HG02981 (cell line): ENCODE measurements around the gene VAV1.

Source experiments
- ATAC-seq: cut with Tn5 transposase; IDR thresholded peaks from one replicate; pipeline ENCODE4 v1.9.1; 2021; ENCODE audit warnings: mild to moderate bottlenecking, moderate library complexity; ENCODE audit not compliant: unreplicated experiment

Gene VAV1, protein sequence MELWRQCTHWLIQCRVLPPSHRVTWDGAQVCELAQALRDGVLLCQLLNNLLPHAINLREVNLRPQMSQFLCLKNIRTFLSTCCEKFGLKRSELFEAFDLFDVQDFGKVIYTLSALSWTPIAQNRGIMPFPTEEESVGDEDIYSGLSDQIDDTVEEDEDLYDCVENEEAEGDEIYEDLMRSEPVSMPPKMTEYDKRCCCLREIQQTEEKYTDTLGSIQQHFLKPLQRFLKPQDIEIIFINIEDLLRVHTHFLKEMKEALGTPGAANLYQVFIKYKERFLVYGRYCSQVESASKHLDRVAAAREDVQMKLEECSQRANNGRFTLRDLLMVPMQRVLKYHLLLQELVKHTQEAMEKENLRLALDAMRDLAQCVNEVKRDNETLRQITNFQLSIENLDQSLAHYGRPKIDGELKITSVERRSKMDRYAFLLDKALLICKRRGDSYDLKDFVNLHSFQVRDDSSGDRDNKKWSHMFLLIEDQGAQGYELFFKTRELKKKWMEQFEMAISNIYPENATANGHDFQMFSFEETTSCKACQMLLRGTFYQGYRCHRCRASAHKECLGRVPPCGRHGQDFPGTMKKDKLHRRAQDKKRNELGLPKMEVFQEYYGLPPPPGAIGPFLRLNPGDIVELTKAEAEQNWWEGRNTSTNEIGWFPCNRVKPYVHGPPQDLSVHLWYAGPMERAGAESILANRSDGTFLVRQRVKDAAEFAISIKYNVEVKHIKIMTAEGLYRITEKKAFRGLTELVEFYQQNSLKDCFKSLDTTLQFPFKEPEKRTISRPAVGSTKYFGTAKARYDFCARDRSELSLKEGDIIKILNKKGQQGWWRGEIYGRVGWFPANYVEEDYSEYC

DNA sequence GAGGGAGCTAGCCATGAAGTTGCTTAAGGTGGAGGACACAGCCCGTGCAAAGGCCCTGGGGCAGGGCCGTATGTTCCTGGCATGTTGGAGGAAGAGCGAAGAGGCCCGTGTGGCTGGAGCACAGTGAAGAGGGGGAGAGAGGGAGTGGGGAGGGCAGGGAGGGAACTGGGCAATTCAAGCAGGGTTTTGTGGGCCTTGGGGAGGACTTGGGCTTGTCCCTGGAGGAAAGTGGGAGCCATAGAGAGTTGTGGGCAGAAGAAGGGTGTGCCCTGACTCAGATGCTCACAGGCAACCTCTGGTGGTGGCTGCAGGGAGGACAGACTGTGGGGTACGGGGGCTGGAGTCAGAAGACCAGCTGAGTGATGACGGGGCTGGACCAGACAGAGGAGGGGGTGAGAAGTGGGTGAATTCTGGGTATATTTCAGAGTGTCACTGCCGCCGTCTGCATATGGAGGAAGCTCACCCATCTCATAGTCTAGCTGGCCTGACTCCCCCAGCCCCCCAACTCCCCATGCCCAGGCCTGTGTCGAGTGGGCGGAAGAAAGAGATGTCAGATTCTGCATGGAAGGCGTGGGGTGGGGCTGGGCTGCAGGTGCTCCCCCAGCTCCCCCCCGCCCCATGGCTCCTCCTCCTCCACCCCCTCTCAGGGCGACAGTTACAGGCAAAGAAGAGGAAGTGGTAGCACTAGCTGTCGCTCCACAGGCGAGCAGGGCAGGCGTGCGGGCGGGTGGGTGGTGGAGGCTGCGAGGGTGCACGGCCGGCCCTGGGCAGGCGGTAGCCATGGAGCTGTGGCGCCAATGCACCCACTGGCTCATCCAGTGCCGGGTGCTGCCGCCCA, at the start of gene VAV1:
Gene VAV1, plus strand, starts transcription at position 681 of the 838 bp plus-strand sequence. Its CDS starts 100 bp downstream, at position 781.
- ATAC-seq = no peak

DNA sequence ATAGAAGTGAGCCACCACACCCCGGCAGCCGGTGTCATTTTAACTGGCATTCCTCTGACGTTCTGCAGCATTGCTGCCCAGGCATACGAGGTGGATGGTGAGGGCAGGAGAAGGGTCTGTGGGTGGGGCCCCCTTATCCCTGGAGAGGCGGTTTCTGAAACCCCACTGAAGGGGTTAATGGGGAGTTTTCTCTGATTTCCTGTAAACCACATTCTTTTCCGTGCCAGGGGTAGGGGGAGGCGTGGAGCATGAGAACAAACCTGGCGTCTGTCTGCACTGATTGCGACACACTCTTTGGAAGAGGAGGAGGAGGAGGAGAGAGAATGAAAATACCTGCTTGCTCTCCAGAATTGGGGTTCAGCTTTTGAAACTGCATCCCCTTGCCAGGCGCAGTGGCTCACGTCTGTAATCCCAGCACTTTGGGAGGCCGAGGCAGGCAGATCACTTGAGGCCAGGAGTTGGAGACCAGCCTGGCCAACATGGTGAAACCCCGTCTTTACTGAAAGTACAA, 49.3 kb upstream of the VAV1 start:
- ATAC-seq = no peak

DNA sequence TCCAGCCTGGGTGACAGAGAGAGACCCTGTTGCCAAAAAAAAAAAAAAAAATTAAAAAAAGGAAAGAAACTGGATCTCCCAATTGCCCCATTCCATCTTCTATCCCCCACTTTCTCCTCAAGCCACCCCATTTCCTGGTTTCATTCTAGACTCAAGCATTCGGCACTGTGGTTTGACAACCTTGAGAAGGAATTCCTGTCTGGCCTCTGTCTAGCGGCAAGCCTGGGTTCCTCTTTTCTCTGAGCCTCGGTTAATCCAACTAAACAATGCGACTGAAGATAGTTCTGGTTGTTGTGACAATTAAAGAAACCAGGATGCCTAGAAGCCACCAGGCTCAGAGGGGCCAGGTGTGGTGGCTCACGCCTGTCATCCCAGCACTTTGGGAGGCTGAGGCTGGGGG, 48.8 kb upstream of the VAV1 start:
- no peak for ATAC-seq

DNA sequence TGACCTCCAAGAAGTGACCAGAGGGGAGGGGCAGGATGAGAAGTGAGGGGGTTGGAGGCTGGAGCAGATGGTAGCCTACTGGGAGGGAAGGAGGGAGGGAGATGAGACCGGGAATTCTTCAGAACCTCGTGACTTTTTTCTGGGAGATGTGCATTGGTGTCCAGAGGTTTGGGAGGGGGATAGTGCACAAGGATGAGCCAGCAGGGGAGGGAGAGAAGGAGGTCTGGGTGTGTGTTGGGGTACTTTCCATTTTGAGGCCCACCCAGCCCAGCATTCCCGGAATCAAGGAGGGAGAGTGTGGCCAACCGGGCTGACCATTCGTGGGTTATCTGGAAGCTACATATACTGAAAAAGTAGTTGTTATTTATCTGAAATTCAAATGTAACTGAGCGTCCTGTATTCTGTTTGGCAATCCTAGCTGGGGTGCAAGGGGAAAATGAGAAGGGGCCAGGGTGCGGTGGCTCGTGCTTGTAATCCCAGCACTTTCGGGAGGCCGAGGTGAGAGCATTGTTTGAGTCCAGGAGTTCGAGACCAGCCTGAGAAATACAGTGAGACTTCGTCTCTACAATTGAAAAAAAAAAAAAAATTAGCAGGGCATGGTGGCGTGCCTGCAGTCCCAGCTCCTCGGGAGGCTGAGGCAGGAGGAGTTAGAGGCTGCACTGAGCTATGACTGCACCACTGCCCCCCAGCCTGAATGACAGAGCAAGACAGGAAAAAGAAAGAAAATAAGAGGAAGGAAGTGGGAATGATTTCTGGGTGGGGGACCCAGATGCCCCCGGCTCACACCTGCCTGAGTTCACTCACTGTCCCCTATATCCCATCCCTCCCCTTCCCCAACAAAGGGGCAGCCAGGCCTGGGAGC, 47.6 kb upstream of the VAV1 start:
- ATAC-seq = no peak

DNA sequence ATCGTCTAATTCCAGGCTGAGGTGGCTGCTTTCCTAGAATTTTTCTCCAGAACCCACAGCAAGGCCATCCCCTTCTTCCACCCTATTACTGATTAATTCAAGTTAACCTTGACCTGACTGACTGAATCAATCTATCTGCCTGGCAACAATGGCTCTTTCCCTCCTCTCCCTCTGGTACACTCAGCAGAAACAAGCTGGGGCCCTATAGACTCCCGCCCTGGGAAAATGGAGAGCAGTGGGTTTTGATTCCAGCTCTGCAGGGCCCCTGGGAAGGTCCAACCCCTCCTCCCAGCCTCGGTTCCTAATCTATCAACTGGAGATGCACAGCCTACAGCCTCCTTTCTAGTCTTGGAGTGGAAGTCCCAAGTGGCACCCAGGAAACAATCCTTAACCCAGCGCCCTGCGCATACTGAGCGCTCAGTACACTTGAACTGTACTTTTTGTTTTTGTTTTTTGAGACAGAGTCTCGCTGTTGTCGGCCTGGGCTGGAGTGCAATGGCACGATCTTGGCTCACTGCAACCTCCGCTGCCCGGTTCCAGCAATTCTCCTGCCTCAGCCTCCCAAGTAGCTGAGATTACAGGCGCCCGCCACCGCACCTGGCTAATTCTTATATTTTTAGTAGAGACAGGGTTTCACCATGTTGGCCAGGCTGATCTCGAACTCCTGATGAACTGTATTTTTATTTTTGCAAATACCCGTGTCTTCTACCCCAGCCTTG, 46.8 kb upstream of the VAV1 start:
- no peak for ATAC-seq

DNA sequence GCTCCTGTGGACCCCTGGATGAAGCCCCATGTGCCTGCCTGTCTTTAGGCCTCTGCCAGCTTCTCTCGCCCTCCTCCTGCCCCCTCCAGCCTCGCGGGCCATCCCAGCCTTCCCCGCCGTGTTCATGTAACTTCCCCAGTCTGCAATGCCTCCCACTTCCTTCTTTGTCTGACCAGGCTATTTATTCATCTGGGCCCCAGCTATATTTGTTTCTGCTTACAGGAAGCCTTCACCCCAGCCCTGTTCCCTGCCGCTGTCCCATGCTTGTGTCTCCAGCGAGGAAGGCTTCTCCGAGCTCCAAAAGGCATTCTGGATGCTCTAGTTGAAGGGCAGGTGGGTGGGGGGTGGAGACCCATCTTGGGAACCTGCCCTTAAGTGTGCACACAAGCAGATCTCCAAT, 44.2 kb upstream of the VAV1 start:
- ATAC-seq = no peak

DNA sequence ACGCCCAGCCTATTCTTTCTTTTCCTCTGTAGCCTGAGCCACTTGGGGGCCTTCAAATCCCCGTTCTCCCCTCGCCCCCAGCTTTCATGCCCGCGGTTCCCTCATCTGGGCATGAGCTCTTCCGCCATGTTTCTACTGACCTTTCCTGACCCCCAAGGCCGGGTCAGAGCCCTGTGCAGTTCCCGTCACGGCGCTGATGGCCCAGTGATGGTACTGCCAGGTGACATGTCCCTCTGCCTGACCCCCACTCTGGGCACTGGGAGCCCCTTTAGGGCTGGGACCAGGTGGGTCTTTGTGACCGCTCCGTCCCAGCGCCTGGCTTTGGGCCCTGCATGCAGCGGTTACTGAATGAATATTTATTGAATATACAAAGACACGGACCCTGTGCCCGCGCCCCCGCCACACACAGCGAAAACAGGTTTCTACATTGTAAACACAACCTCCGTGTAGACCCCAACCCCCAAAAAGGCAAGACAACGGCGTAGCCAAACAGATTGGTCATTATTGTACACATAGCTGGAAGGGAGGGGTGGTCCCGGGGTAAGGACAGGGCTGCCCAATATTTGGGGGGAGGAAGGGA, 42.8 kb upstream of the VAV1 start:
- no peak for ATAC-seq

DNA sequence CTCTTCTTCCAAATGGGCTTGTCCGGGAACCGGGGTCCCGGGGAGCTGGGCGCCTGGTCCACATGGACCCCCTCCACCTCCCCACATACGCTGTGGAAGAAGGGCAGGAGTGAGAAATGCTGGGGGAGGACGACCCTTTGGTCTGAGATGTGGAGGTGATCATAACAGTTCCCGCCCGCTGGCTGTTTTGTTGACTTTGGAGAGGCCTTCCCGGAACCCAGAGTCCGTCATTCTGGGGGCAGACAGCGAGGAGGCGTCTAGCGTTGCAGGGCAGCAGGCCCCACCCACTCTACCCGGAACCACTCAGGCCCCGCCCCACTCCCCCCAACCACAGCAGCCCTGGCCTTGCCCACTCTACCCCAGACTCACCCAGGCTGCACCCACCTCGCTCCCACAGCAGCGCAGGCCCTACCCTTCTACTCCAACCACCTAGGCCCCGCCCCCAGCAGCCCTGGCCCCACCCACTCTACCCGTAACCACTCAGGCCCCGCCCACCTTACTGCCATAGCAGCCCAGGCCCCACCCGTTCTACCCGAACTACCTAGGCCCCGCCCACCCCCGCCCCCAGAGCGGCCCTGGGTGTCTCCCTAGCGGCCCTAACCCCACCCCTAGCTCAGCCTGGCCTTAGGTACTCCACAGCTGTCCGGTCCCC, 42.2 kb upstream of the VAV1 start:
- no peak for ATAC-seq

DNA sequence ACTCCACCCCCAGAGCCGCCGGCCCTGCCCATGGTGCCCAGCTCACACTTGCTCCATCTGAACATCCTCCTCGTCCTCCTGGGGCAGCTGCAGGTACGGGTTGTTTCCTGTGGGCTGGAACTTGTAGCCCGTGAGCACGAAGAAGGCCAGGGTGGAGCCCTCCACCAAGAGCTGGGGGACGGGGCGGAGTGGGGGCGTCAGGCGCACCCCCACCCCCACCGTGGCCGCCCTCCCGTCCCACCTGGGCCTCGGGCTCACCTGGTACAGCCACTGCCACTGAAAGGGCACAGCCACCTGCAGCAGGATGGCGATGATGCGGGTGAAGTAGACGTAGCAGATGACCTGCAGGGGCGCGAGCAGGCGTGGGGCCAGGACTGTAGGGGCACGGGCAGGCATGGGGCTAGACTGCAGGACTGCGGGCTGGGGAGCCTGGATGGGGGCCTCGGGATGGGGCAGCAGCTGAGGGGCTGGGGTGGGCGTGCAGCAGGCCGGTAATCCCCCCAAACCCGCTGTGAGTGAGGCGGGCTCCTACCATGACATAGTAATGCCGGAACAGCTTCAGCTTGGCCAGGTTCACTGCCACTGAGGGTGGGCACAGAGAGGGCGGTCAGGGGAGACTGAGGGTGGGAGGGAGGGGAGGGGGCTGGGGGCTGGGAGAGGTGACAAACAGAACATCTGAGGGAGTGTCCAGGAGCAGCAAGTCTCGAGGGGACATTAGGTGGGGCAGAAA, 41.4 kb upstream of the VAV1 start:
- ATAC-seq = no peak

DNA sequence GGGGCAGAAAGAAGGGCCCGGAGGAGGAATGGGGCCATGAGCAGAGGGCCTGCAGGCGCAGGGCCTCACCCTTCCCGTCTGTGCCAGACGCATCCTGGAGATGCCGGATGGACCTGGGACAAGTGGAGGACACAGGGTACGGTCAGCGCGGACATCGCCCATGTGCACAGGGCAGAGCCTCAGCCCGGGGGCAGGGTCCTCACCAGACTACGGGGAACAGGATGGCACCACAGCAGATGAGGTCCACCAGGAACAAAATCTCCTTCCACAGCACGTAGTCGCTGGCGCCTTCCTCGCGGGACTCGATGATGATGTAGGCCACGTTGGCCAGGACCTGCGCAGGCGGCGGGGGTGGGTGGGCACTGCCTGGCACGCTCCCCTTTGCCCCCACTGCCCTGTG, 40.7 kb upstream of the VAV1 start:
- no peak for ATAC-seq

DNA sequence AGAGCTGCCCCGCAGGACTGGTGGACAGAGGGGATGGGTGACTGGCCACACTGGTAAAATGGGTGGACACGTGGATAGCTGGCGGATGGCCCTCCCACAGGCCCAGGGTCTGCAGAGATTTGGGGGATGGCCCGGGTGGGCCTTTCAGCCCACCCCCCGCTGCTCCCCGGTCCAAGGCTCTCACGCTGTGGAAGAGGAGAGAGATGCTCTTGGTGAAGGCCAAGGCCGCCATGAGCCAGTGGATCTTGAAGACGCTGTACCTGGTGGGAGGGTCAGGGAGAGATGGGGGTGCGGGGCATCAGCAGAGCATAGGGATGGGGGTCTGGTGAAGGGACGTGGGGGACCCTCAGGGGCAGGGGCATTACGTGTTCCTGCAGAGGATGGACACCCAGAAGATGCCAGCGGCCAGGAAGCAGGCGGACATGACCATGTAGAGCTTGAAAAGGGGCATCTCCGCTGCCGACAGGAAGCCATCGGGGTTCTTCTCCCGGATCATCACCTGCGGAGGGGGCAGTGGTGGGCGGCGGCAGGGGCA, 39.6 kb upstream of the VAV1 start:
- ATAC-seq = no peak

DNA sequence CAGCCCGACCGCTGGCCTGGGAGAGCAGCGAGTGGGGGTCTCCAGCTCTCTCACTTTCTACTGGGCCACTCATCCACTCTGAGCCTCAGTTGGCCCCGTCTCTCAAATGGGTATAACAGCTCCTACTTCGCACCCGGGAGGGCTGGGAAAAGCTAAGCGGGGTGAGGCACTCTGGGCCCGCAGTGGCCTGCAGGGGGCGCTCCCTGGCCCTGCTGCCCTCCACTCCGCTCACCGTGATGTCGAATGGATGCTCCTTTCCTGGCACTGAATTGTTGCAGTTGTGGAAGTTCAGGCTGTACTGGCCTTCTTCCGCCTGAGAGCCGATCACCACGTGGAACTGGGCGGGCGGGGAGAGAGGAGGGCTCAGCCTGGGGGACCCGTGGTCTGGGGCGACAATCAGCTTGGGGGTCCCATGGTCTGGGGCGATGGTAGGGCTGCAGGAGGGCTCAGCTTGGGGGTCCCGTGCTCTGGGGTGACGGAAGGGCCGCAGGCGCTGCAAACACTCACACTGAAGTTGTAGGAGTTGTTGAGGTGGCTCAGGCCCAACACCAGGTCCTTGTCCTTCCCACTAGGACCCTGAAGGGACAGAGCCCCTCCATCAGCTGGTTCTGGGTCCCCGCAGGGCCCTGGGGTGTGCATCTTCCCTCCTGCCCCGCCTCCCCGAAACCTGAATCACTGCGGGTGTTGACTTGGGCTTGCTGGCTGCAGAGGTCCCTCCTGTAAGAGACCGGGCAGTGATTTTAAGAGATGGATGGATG, 39.0 kb upstream of the VAV1 start:
- ATAC-seq = no peak

DNA sequence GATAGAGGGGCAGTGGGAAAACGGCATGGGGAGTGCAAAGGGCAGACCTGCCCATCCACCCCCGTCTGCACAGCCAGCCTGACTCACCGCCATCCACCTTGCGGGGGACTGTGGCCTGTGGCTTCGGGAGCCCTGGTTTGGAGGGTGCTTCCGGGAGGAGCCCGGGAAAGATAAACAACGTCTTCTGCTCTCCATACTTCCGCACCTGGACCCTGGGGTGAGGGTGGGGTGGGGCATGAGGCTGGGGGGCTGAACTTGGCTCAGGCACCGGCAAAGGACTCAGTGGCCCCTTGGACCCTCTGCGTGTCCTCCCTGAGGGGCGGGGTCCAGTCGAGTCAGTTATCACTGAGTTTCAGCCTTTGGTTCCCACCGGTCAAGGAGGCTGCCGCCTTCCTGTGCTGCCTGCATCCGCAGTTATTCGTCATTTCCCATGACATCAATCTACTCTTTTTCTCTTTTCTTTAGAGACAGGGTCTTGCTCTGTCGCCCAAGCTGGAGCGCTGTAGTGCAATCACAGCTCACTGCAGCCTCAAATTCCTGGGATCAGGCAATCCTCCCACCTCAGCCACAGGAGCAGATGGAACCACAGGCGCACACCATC, 38.3 kb upstream of the VAV1 start:
- ATAC-seq = no peak

DNA sequence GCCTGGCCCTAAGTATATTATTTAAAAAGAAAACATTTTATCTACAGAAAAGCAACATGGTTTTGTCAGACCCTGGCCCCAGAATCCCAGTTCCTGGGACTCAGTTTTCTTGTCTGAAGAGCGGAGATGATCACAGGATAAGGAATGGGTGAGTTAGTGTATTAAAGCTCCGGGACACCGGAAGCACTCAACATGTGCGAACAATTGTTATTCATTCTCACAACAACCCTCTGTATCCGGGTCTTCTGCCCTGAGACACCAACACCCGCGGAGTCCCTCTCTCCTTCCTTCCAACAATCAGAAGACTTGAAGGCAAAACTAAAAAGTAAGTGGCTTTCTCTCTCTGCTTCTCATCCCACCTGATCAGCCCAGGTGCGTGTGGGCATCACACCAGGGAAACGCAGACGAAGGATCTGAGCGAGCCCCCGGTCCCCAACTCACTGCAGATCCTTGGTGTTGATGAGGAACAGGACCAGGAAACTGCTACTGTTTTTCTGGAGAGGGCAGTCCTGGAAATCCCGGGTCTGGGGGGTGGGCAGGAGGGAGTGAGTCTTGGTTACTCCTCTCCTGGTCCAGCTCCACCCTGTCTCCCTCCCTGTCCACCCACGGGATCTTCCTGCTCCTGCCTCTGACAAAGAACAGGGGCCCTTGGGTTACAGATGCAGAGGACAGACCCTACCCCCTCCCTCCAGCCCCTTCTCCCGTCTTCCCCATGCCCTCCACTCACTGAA, 37.2 kb upstream of the VAV1 start:
- ATAC-seq = no peak

DNA sequence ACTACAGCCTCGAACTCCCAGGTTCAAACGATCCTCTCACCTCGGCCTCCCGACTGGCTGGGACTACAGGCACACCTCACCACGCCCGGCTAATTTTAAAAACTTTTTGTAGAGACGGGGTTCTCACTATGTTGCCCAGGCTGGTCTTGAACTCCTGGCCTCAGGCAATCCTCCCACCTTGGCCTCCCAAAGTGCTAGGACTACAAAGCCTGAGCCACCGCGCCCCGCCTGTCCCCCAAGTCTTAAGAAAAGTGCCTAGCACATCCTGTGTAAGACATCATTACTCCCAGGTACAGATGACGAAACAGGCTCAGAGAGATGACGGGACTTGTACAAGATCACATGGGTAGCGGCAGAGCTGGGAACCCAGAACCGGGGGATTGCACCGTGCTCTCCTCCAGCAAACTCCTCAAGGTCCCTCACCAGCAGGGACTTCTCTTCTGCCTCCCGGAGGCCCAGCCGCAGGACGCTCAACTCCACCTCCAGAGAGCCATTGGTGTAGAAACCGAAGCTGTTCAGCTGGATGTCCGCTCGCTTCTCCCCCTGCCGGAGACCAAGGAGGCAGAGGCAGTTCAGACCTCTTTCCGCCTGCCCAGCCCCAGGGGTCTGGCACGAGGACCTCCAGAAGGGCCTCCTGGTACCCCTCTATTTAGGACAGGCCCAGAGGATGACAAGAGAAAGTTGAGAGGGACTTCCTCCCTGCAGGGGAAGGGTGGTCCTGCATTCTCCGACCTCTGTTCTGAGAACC, 36.2 kb upstream of the VAV1 start:
- no peak for ATAC-seq
